Naive thymus-derived CD4-positive, alpha-beta T cell (primary cell): ENCODE measurements around the gene PIGC. TPM values are rescaled to one million over a fixed set of nuclear protein-coding genes. Genes with fewer than 3 reads are reported as not detected.
A peak's percentile ranks its signal among the peaks of the same experiment; 100 is the strongest.

Experiments
- ATAC-seq: fragments of 150-1000 bp; cut with Tn5 transposase; 2 replicates; pipeline ENCODE4 v1.10.0; 2021; ENCODE audit warnings: mild to moderate bottlenecking, moderate library complexity
- CTCF ChIA-PET: fragments of 350-600 bp; sonication (Branson Sonifier 250); formaldehyde crosslinking; loops from one replicate; lab custom pipeline; 2021; ENCODE audit warnings: antibody characterized with exemption; lab: Charles Lee
- POLR2A ChIA-PET: fragments of 350-600 bp; sonication (Branson Sonifier 250); formaldehyde crosslinking; loops from one replicate; lab custom pipeline; 2021; ENCODE audit warnings: antibody characterized with exemption, inconsistent platforms; lab: Charles Lee
- DNase-seq, 9 donors: peaks; one replicate each; pipeline versions ENCODE4 v3.0.0 to v3.0.0-alpha.2; 2020 to 2022; ENCODE audit warnings: mixed read lengths in 1 of 9
- H3K27ac ChIP-seq: one replicate; pipeline ENCODE4 v1.7.0; 2013; ENCODE audit warnings: mild to moderate bottlenecking, low read depth, low read length, moderate library complexity
- H3K27me3 ChIP-seq, 2 donors: one replicate each; pipeline ENCODE4 v1.7.0; 2013; ENCODE audit warnings: low read length in 2 of 2, mild to moderate bottlenecking in 2 of 2, moderate library complexity in 2 of 2; ENCODE audit not compliant: control insufficient read depth in 2 of 2, insufficient read depth in 2 of 2
- H3K36me3 ChIP-seq, 3 experiments: 1 replicate in 2 of 3; 2 replicates in 1 of 3; pipeline ENCODE4 v1.7.0; 2013; ENCODE audit warnings: low read length in 3 of 3, mild to moderate bottlenecking in 3 of 3, moderate library complexity in 1 of 3; ENCODE audit not compliant: insufficient read depth in 3 of 3, control insufficient read depth in 2 of 3
- H3K4me1 ChIP-seq, 2 donors: one replicate each; pipeline ENCODE4 v1.7.0; 2013; ENCODE audit warnings: low read length in 2 of 2, mild to moderate bottlenecking in 2 of 2, moderate library complexity in 1 of 2; ENCODE audit not compliant: control insufficient read depth in 2 of 2, insufficient read depth in 2 of 2
- H3K4me3 ChIP-seq: 2 replicates; pipeline ENCODE4 v1.7.0; 2013; ENCODE audit warnings: mild to moderate bottlenecking, low read length
- H3K9me3 ChIP-seq, 3 experiments: 1 replicate in 2 of 3; 2 replicates in 1 of 3; pipeline ENCODE4 v1.7.0; 2013; ENCODE audit warnings: low read length in 3 of 3; ENCODE audit not compliant: control insufficient read depth in 2 of 3
- H3K27ac Mint-ChIP-seq, 9 donors: one replicate each; pipeline ENCODE4 v1.8.0; 2020 to 2022; ENCODE audit warnings: mixed read lengths in 9 of 9, mild to moderate bottlenecking in 8 of 9, moderate library complexity in 5 of 9, inconsistent platforms in 2 of 9
- H3K27me3 Mint-ChIP-seq, 5 donors: one replicate each; pipeline ENCODE4 v1.8.0; 2021 to 2022; ENCODE audit warnings: mixed read lengths in 5 of 5, mild to moderate bottlenecking in 1 of 5
- H3K36me3 Mint-ChIP-seq, 5 donors: one replicate each; pipeline ENCODE4 v1.8.0; 2020 to 2022; ENCODE audit warnings: mixed read lengths in 5 of 5, mild to moderate bottlenecking in 3 of 5, inconsistent platforms in 1 of 5
- H3K4me1 Mint-ChIP-seq, 7 donors: one replicate each; pipeline ENCODE4 v1.8.0; 2020 to 2022; ENCODE audit warnings: mixed read lengths in 7 of 7, mild to moderate bottlenecking in 3 of 7, inconsistent platforms in 1 of 7
- H3K4me3 Mint-ChIP-seq, 10 donors: one replicate each; pipeline ENCODE4 v1.8.0; 2020 to 2022; ENCODE audit warnings: mild to moderate bottlenecking in 10 of 10, mixed read lengths in 10 of 10, moderate library complexity in 6 of 10, inconsistent platforms in 2 of 10
- H3K9me3 Mint-ChIP-seq, 11 donors: one replicate each; pipeline ENCODE4 v1.8.0; 2020 to 2022; ENCODE audit warnings: mixed read lengths in 11 of 11, mild to moderate bottlenecking in 4 of 11, inconsistent platforms in 1 of 11, moderate library complexity in 1 of 11
- intact Hi-C, 2 donors: fragments of 100-400 bp; cut with micrococcal nuclease; formaldehyde crosslinking; loops; one replicate each; pipeline ENCODE4 v1.15.1; 2023
- polyA plus RNA-seq, 2 donors: library from polyadenylated mRNA; unstranded; fragments of 300-500 nt; fragmentation: Illumina TruSeq; gene quantifications; one replicate each; pipeline ENCODE4 v1.2.3, GENCODE V29; 2021
- total RNA-seq, 6 experiments: library from RNA in 5 of 6; stranded (reverse) in 5 of 6; gene quantifications; 1 replicate in 5 of 6; 2 replicates in 1 of 6; pipeline ENCODE4 v1.2.3 and lab custom pipeline; 2021 to 2026

PIGC gene
- total and polyA plus RNA-seq, 7 experiments from 2014 or later = 21.1 to 142 (median 54.4) TPM

DNA sequence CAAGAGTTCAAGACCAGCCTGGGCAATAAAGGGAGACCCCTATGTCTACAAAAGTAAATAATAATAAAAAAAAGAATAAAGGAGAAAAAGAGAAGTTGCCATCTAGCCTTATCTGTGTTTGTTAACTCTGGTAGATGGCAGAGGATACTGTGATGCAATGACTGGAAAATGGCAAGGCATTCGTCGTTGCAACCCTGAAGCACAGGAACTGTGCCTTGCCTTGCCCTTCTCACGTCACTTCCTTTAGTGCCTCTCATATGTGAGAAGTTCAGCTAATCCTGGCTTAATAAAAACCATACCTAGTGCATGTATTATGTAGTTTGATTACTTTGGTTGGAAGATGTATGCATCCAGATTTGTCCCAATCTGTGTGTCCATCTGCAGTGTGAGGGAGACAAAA lies 25.8 kb upstream of the PIGC start:
- no peak for DNase-seq
- Mint-ChIP-seq H3K9me3 (peaks cover 0 to 4% (median 0%) of the 10 kb centered on the region in 11 donors), H3K27me3 (peaks cover 0 to 16% (median 5%) of the 10 kb centered on the region in 5 donors), H3K36me3 (no peaks in the 10 kb centered on the region), H3K4me1 (peaks cover 0 to 5% (median under 1%) of the 10 kb centered on the region in 7 donors), H3K27ac (no peak overlapping the region), H3K4me3 (no peak overlapping the region)
- intact Hi-C loops = no loop called here
- no peaks in the 10 kb centered on the region for H3K4me1 ChIP-seq
- ChIA-PET POLR2A (no interaction called here), CTCF (no interaction called here)
- H3K4me3 ChIP-seq = no peak overlapping the region
- H3K9me3 ChIP-seq = no peaks in the 10 kb centered on the region
- no peak overlapping the region for H3K27ac ChIP-seq
- H3K27me3 ChIP-seq = no peaks in the 10 kb centered on the region
- peak; percentile 36 for ATAC-seq
- no peaks in the 10 kb centered on the region for H3K36me3 ChIP-seq

DNA sequence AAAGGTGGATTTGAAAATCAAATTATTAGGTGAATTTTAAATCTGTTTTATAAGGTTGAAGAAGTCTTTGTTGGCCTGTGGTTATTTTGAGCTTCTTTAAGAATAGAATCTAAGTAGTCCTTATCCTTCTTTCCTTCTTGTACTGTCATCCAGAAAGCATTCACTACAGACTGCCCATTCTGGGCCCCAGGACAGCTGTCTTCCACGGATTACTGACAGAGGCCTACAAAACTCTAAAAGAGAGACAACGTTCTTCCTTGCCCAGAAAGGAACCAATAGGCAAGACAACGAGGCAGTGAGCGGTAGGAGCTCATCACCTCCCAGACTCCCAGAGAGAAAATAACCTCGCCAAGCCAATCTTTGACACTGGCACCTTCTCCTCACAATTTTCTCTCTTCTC lies 24.4 kb upstream of the PIGC start:
- no peak overlapping the region for H3K27ac ChIP-seq
- no peaks in the 10 kb centered on the region for H3K36me3 ChIP-seq
- H3K4me1 ChIP-seq = no peaks in the 10 kb centered on the region
- ChIA-PET CTCF (no interaction called here), POLR2A (no interaction called here)
- H3K27me3 ChIP-seq = no peaks in the 10 kb centered on the region
- Mint-ChIP-seq H3K9me3 (peaks cover 0 to 4% (median 0%) of the 10 kb centered on the region in 11 donors), H3K4me3 (no peak overlapping the region), H3K27me3 (peaks cover 0 to 9% (median 5%) of the 10 kb centered on the region in 5 donors), H3K36me3 (no peaks in the 10 kb centered on the region), H3K4me1 (peaks cover 0 to 5% (median 0%) of the 10 kb centered on the region in 7 donors), H3K27ac (no peak overlapping the region)
- H3K4me3 ChIP-seq = no peak overlapping the region
- DNase-seq (no peak), ATAC-seq (no peak)
- no peaks in the 10 kb centered on the region for H3K9me3 ChIP-seq
- intact Hi-C loops = no loop called here

DNA sequence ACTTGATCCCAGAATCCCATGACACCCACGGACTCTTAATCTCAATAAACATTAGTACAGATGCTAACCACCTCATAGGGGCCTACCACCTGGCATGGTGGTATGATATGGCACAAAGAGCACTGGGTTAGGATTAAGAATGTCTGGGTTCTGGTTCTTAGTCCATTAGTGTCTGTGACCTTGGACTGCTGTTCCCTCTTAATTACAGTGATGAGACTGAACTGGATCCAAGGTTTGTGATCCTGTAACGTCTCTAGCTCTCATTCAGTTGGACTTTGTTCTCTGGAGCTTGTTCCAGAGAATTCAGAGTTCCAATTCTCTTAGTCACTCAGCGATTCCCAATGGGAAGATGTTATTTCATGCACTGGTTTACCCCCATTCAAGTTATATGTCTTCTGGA lies 23.6 kb upstream of the PIGC start:
- no peaks in the 10 kb centered on the region for H3K9me3 ChIP-seq

DNA sequence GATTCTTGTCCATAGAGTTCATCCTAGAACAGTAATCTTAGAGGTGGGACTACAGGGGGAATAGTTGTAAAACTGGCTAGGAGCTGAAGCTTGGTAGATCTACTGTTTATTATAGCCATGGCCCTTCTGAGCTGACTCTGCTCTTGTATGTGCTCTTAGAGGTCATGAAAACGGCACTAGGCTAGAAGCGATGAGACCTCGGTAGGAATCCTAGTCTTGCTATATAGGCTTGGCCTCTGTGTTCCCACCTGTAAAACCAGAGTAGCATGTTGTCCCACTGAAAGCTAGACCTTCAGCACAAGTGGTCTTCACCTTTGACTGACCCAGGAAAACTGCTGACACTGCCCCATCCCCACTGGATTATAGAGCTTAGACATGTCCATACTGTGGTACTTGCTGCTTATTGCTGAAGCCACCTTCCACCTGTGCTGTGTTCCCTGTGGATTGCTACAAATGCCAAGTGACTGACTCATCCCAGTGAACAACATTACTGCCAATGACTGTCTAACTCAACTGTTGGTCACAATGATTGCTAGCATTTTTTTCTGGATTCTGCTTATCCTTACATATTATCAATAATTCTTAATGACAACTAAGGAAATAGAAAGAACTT lies 23.0 kb upstream of the PIGC start:
- H3K27ac Mint-ChIP-seq = no peak overlapping the region
- Histone ChIP-seq H3K4me3 (no peak overlapping the region), H3K4me1 (no peaks in the 10 kb centered on the region), H3K27ac (no peak overlapping the region), H3K9me3 (no peaks in the 10 kb centered on the region), H3K27me3 (no peaks in the 10 kb centered on the region), H3K36me3 (no peaks in the 10 kb centered on the region)
- ATAC-seq (no peak), DNase-seq (no peak)
- peaks cover 0 to 5% (median 5%) of the 10 kb centered on the region in 5 donors for H3K27me3 Mint-ChIP-seq
- H3K36me3 Mint-ChIP-seq = no peaks in the 10 kb centered on the region
- POLR2A ChIA-PET = interaction anchor here (1.2 kb wide), 1 partner anchor 16 kb away, joined by 3 read pairs; no protein-coding TSS in a partner anchor
- intact Hi-C loops = no loop called here
- H3K4me1 Mint-ChIP-seq = no peaks in the 10 kb centered on the region
- H3K9me3 Mint-ChIP-seq = peaks cover 0 to 4% (median 0%) of the 10 kb centered on the region in 11 donors
- no peak overlapping the region for H3K4me3 Mint-ChIP-seq
- CTCF ChIA-PET = interaction anchor here (0.7 kb wide), 1 partner anchor 37 kb away, joined by 4 read pairs; no protein-coding TSS in a partner anchor

More for the DNA sequence above, 23.6 kb upstream of the PIGC start:
- Histone ChIP-seq H3K27me3 (no peaks in the 10 kb centered on the region), H3K4me3 (no peak overlapping the region), H3K36me3 (no peaks in the 10 kb centered on the region), H3K4me1 (no peaks in the 10 kb centered on the region), H3K27ac (no peak overlapping the region)
- DNase-seq = no peak
- no peak overlapping the region for H3K27ac Mint-ChIP-seq
- no peaks in the 10 kb centered on the region for H3K36me3 Mint-ChIP-seq
- peaks cover 0 to 5% (median 4%) of the 10 kb centered on the region in 5 donors for H3K27me3 Mint-ChIP-seq
- H3K4me3 Mint-ChIP-seq = no peak overlapping the region
- no peak for ATAC-seq
- ChIA-PET CTCF (no interaction called here), POLR2A (no interaction called here)
- peaks cover 0 to 4% (median 0%) of the 10 kb centered on the region in 11 donors for H3K9me3 Mint-ChIP-seq
- H3K4me1 Mint-ChIP-seq = peaks cover 0 to 2% (median 0%) of the 10 kb centered on the region in 7 donors
- intact Hi-C loops = no loop called here

DNA sequence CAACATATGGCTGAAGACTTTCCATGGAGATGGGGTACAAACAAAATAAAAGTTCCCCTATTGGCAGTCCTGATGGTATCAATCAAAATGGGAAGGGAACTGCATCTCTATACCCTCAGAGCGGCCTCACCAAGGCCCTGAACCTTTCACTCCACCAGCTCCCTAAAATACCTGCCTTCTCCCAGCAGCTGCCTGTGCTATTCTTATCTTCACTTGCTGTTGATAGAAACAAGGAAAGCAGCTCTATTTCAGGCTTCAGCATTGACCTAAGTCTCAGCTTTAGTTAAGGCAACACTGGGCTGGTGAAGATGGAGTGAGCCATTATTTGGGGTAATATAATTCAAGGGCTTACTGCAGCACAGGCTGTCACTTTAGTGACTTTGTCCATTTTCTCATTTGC lies 21.7 kb upstream of the PIGC start:
- no peak overlapping the region for H3K4me3 ChIP-seq
- no peaks in the 10 kb centered on the region for H3K9me3 ChIP-seq
- Mint-ChIP-seq H3K36me3 (no peaks in the 10 kb centered on the region), H3K4me3 (no peak overlapping the region), H3K27me3 (peaks cover 0 to 15% (median 5%) of the 10 kb centered on the region in 5 donors), H3K27ac (no peak overlapping the region), H3K9me3 (peaks cover 0 to 4% (median 0%) of the 10 kb centered on the region in 11 donors), H3K4me1 (no peaks in the 10 kb centered on the region)
- no peak for DNase-seq
- ChIA-PET POLR2A (interaction anchor here (1.2 kb wide), 1 partner anchor 15 kb away, joined by 3 read pairs; no protein-coding TSS in a partner anchor), CTCF (no interaction called here)
- intact Hi-C loops = no loop called here
- H3K4me1 ChIP-seq = no peaks in the 10 kb centered on the region
- no peaks in the 10 kb centered on the region for H3K36me3 ChIP-seq
- H3K27me3 ChIP-seq = no peaks in the 10 kb centered on the region
- no peak overlapping the region for H3K27ac ChIP-seq
- no peak for ATAC-seq

DNA sequence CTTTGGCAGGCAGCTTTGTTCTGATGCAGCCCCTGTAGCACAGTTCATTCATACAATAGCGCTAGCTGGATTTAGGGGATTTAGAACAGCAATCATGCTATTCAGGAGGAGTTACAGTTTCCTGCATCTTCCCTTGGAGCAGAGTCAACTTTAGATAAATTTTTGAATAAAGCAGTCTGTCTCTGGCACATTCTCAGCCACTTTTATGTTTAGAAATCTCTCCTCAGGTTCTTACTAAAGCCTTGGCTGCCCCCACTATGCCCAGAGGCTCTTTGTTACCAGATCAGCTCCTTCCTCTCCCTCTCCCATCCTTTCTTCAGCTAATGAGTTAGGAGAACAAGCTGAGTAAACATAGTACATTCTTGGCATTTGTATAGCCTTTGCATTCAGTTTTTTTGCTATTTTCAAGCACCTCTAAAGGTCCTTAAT lies 17.0 kb upstream of the PIGC start:
- POLR2A ChIA-PET = interaction anchor here (0.6 to 0.7 kb wide), 2 partner anchors 262 to 1705 kb away, joined by 3 read pairs; no protein-coding TSS in a partner anchor
- H3K4me1 Mint-ChIP-seq = no peaks in the 10 kb centered on the region

More for the DNA sequence above, 17.0 kb upstream of the PIGC start:
- Histone ChIP-seq H3K36me3 (no peaks in the 10 kb centered on the region), H3K27ac (no peak overlapping the region), H3K4me3 (no peak overlapping the region), H3K27me3 (no peaks in the 10 kb centered on the region), H3K9me3 (no peaks in the 10 kb centered on the region), H3K4me1 (no peaks in the 10 kb centered on the region)
- no peaks in the 10 kb centered on the region for H3K36me3 Mint-ChIP-seq
- no peak for ATAC-seq
- DNase-seq = no peak
- intact Hi-C loops = loop anchor here in 1 of 2 donors (1.0 kb wide), 1 partner anchor 10 kb away; no protein-coding TSS in a partner anchor
- peaks cover 5 to 38% (median 5%) of the 10 kb centered on the region in 5 donors for H3K27me3 Mint-ChIP-seq
- CTCF ChIA-PET = interaction anchor here (0.9 to 1.2 kb wide), 2 partner anchors 10 to 66 kb away, joined by 3 to 6 read pairs; no protein-coding TSS in a partner anchor
- H3K27ac Mint-ChIP-seq = peak overlapping the region in 1 of 9 donors; percentile 43
- H3K4me3 Mint-ChIP-seq = no peak overlapping the region
- H3K9me3 Mint-ChIP-seq = peaks cover 0 to 2% (median 0%) of the 10 kb centered on the region in 11 donors
